Adrenal gland (tissue), 5 donors: ENCODE data around the gene IMMP1L.

ENCODE experiments used
- CTCF ChIP-seq, 6 experiments: fragments of 450-650 bp in 4 of 6; fragments of 200-600 bp in 2 of 6; sonication (generic) in 1 of 6; IDR thresholded peaks; 1 replicate in 5 of 6; 2 replicates in 1 of 6; pipeline versions ENCODE4 v1.5.1 to v1.8.0; 2016 to 2021; ENCODE audit warnings: antibody characterized with exemption in 6 of 6, mild to moderate bottlenecking in 2 of 6, moderate library complexity in 1 of 6
- POLR2A ChIP-seq, 2 donors: fragments of 450-650 bp; IDR thresholded peaks; one replicate each; pipeline ENCODE4 v1.6.1; 2017; ENCODE audit warnings: antibody characterized with exemption in 2 of 2, mild to moderate bottlenecking in 2 of 2, moderate library complexity in 1 of 2
- donor health status: DM: no; HTN: no; CAD: no.

GRCh38 chr11:31493235-31493634 lies 16.2 kb downstream of the IMMP1L start:
- TF ChIP-seq CTCF (IDR thresholded peaks at IDR 0.05) (no peak), POLR2A (IDR thresholded peaks at IDR 0.05) (no peak)
